Stimulated activated CD8-positive, alpha-beta memory T cell treated with anti-CD3 and anti-CD28 coated beads, Interleukin-4, amount 100 ng/mL, for 1 hour (primary cell): Measurements from ENCODE around the gene AGRN.
"Not testable (repeated sequence)": the region's sequence is repeated elsewhere in the genome, so short reads cannot be mapped to it uniquely, and the experiment has no call there.

Experiments used
- DNase-seq, 2 donors: peaks; one replicate each; pipeline ENCODE4 v3.0.0-alpha.2; 2020; ENCODE audit warnings: low read depth in 2 of 2, low spot score in 1 of 2

The AGRN gene

DNA sequence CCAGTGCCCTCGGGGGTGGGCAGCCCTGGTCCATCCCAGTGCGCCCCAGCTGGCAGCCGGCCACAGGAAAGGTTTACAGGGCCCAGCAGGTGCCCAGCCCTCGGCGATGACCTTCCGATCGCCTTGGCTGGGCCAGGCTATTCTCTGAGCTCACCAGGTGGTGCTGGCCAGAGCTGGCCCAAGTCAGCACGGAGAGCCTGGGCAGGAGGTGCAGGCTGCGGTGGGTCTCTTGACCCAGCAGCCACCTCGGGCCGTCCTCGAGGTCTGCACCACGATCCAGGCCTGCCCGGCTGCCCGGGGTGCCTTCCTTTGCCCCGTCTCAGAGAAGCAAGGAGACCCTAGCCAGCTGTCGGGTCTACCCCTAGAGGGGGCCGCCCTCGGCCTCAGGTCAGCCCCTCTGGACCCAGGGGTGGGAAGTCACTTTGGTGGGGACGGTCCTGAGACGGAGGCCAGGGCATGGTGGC, 38.4 kb upstream of the AGRN start:
- DNase-seq = no peak

DNA sequence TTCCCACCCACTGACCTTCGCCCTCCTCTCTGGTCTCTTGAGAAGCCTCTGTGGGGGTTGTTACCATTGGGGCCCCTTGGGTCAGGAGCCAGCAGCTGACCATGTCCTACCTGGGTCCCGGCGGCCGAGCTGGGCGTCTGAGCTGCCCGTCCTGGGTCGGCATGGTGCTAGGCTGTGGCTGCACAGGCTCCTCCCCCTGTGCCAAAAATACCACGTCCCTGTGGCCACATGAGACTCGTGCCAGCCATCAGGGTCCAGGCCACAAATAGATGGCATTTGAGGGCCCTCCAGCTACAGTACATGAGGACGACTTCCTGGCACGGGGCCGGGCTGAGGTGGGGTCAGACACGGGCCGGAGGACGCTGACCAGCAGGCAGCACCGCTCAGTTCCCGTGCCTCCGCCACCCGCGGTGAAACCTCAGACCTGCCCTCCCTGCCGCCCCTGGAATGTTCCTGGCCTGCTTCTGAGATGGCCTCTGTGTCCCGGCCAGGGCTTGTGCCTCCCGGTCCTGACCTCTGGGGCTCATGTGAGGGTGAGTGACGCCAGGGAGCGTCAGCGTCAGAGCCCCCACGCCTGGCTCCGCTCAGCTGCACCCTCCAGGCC, 37.9 kb upstream of the AGRN start, which contains the start of gene PERM1:
TSS of gene PERM1 (minus strand) at position 139 of the 604 bp plus-strand sequence. CDS start 1,064 bp downstream, outside the sequence.
- no peak for DNase-seq

GRCh38 chr1:982765-983436, 37.0 kb upstream of the AGRN start:
- no peak for DNase-seq

GRCh38 chr1:983798-984475, 36.0 kb upstream of the AGRN start:
- peak in 1 of 2 donors; percentile 41 for DNase-seq

DNA sequence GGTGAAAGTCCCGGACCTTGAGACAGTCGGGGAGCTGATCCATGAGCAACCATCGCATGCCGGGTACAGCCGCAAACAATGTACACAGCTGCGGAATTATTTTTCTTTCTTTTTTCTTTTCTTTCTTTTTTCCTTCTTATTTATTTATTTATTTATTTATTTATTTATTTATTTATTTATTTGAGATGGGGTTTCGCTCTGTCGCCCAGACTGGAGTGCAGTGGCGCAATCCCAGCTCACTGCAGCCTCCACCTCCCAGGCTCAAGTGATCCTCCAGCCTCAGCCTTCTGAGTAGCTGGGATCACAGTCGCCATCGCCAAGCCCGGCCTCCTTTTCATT, 35.5 kb upstream of the AGRN start:
- no peak for DNase-seq

DNA sequence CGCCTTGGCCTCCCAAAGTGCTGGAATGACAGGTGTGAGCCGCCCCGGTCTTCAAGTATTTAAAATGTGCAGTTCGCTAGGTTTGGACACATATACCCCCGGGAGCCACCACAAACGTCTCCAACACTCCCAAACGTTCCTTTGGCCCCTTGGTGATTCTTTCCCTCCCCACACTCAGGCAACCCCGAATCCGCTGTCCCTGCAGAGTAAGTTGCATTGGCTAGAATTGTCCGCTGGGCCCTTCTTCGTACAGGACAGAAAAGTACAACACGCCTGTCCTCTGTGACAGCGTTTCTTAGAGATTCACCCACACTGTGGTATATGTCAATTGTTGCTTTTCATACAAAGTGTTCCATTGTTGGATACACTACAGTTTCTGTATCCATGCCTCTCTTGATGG, 34.8 kb upstream of the AGRN start:
- DNase-seq = no peak

DNA sequence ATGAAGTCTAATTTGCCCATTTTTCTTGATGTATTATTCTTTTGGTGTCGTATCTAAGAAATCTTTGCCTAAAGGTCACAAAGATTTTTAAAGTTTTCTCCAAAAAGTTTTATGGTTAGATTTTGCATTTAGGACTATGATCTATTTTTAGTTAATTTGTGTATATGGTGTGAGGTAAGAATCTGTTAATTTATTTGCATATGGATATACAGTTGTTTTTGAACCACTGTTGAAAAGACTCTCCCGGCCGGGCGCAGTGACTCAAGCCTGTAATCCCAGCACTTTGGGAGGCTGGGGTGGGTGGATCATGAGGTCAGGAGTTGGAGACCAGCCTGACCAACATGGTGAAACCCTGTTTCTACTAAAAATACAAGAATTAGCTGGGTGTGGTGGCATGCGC, 31.9 kb upstream of the AGRN start:
- not testable (repeated sequence) for DNase-seq

DNA sequence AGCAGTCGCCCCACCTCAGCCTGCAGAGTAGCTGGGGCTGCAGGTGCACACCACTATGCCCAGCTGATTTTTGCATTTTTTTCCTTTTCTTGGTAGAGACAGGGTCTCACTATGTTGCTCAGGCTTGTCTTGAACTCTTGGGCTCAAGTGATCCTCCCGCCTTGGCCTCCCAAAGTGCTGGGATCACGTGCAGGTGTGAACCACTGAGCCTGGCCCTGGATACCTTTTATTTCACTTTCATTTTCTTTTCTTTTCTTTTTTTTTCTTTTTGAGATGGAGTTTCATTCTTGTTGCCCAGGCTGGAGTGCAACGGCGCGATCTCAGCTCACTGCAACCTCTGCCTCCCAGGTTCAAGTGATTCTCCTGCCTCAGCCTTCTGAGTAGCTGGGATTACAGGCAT, 28.6 kb upstream of the AGRN start:
- DNase-seq = not testable (repeated sequence)

- no peak for DNase-seq
These were observed 28.0 kb upstream of the AGRN start for GRCh38 chr1:991895-992294.

DNA sequence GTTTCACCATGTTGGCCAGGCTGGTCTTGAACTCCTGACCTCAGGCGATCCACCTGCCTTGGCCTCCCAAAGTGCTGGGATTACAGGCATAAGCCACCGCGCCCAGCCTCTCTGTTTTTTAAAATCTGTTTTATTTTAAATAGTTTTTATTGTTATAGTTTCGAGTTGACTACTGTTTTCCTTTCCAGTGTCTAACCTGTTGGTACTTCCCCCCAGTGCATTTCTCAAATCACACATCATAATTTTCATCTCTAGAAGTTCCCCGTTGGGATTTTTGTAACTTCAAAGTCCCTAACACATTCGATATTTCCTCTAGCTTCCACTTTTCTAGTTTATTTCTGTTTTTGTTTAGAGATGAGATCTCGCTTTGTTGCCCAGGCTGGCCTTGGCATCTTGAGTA, 27.6 kb upstream of the AGRN start:
- DNase-seq = no peak

DNA sequence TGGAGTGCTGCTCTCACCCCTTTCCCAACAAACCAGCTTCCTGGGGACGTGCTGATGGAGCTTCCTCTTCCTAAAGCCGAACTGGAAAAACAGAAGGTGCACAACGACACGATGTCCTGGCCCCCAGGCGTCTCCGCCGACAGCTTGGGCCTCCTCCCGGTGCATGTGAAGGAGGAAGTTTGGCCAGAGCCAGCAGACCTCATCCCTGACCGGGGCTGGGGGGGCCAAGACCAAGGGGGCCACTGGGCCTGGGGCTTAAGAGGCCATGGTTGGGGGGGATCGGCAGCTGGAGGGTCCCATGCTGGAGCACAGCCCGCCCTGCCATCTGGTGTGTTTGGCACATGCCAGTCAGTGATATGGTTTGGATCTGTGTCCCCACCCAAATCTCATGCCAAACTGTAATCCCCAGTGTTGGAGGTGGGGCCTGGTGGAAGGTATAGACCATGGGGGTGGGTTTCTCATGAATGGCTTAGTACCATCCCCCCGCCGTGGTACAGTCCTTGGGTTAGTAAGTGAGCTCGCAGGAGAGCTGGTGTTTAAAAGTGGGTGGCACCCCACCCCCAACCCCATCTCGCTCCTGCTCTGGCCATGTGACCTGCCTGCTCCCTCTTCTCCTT, 26.4 kb upstream of the AGRN start:
- no peak for DNase-seq

DNA sequence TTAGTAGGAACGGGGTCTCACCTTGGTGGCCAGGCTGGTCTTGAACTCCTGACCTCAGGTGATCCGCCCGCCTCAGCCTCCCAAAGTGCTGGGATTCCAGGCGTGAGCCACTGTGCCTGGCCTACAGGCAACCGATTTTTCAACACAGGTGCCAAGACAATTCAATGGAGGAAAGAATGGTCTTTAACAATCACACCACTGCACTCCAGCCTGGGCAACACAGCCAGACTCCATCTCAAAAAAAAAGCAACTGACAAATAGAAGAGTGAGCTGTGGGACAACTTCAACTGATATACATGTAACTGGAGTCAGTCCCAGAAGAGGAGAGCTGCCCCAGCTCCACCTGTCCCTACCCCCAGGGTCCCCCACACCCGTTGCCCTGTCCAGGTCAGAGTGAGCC, 25.4 kb upstream of the AGRN start:
- DNase-seq = not testable (repeated sequence)

- no peak for DNase-seq
These were observed 24.0 kb upstream of the AGRN start for GRCh38 chr1:995665-996633.

GRCh38 chr1:996851-997712, 22.8 kb upstream of the AGRN start:
- DNase-seq = no peak

DNA sequence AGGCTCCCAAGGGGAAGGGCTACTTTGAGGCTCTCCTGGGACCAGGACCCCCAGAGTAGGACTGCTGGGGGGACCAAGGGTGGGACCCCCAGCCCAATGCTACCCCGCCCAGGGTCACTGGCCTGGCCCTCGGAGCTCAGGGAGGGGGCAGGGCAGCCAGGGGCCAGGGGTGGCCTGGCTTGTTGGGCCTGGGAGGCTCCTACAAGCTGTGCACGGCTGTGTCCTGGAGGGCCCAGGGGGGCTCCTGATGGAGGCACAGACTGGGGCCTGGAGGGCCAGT, 22.3 kb upstream of the AGRN start:
- no peak for DNase-seq

GRCh38 chr1:997993-998744, 21.8 kb upstream of the AGRN start:
- no peak for DNase-seq

DNA sequence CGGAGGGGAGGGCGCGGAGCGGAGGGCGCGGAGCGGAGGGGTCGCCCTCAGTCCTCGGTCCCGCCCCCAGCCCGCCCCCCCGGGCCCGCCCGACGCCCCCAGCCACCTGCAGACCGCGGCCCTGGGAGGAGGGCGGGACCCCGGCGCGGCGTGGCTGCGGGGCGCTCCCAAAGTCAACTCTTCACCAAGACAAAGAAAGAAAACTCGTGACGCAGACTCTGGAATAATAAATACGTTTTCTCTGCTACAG, 21.2 kb upstream of the AGRN start:
- DNase-seq = no peak

- no peak for DNase-seq
These were observed 20.8 kb upstream of the AGRN start for GRCh38 chr1:998995-999724.

- no peak for DNase-seq
These were observed 20.1 kb upstream of the AGRN start, which contains the start of gene HES4 for GRCh38 chr1:999725-1000356. Gene HES4, minus strand, starts transcription at chr1:1000097. Its CDS starts 124 bp downstream, at chr1:999973.
